Nephron progenitor cell (in vitro differentiated cells): ENCODE data around the gene GSTO2.

Experiments used
- DNase-seq: peaks from one replicate; pipeline ENCODE4 v3.0.0; 2021
- H3K27ac Mint-ChIP-seq: 2 replicates; pipeline ENCODE4 v1.8.0; 2021; ENCODE audit warnings: mild to moderate bottlenecking, moderate library complexity, mixed read lengths
- H3K27me3 Mint-ChIP-seq: 2 replicates; pipeline ENCODE4 v1.8.0; 2021; ENCODE audit warnings: mild to moderate bottlenecking, low read depth, mixed read lengths; ENCODE audit not compliant: poor library complexity
- H3K36me3 Mint-ChIP-seq: 2 replicates; pipeline ENCODE4 v1.8.0; 2021; ENCODE audit warnings: low read depth, mixed read lengths
- H3K4me1 Mint-ChIP-seq: 2 replicates; pipeline ENCODE4 v1.8.0; 2021; ENCODE audit warnings: mixed read lengths
- H3K4me3 Mint-ChIP-seq: 2 replicates; pipeline ENCODE4 v1.8.0; 2021; ENCODE audit warnings: mild to moderate bottlenecking, moderate library complexity, mixed read lengths
- H3K9me3 Mint-ChIP-seq: 2 replicates; pipeline ENCODE4 v1.8.0; 2021; ENCODE audit warnings: mild to moderate bottlenecking, moderate library complexity, mixed read lengths
- TF ChIP-seq, protein P1 (sequence below): fragments of 200-600 bp; sonication (generic); IDR thresholded peaks from 2 replicates; pipeline ENCODE4 v1.5.0; 2021; ENCODE audit warnings: antibody characterized with exemption

GSTO2 gene

DNA sequence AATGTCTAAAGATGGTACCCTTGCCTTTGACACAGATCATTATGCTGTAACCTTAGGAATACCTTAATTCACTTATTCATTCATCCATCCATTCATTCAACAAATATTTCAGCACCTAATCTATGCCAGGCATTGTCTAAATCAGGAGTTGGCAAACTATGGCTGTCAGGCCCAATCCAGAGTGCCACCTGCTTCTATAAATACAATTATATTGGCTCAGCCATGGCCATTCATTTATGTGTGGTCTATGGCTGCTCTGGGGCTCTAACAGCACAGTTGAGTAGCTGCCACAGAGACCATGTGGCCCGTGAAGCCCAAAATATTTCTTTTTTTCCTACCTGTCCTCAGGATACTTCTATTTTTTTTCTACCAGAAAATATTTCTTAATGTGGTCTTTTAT is 75.2 kb downstream of the GSTO2 start:
- Mint-ChIP-seq H3K27ac (no peak overlapping the region), H3K27me3 (peaks cover 8% of the 10 kb centered on the region), H3K4me3 (no peak overlapping the region), H3K36me3 (no peaks in the 10 kb centered on the region), H3K4me1 (peaks cover 36% of the 10 kb centered on the region), H3K9me3 (no peaks in the 10 kb centered on the region)
- no peak for DNase-seq
- TF ChIP-seq, protein P1, sequence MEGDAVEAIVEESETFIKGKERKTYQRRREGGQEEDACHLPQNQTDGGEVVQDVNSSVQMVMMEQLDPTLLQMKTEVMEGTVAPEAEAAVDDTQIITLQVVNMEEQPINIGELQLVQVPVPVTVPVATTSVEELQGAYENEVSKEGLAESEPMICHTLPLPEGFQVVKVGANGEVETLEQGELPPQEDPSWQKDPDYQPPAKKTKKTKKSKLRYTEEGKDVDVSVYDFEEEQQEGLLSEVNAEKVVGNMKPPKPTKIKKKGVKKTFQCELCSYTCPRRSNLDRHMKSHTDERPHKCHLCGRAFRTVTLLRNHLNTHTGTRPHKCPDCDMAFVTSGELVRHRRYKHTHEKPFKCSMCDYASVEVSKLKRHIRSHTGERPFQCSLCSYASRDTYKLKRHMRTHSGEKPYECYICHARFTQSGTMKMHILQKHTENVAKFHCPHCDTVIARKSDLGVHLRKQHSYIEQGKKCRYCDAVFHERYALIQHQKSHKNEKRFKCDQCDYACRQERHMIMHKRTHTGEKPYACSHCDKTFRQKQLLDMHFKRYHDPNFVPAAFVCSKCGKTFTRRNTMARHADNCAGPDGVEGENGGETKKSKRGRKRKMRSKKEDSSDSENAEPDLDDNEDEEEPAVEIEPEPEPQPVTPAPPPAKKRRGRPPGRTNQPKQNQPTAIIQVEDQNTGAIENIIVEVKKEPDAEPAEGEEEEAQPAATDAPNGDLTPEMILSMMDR: no peak

DNA sequence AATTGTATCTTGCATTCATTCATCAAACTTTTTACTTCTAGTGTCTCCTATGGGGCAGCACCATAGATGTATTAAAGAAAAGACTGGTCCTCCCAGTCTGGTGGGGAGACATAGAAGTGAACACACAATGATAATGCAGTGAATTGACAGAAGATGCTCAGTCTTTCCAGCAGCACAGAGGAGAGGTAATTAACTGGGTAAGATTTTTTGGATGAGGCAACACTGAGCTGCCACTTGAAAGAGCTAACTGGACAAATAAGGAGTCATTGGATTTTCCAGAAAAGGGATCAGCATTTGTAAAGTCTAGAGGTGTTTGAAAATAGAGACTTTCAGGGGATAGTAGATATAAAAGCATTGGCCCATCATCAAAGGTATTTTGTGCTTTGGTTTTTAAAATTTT is 76.5 kb downstream of the GSTO2 start:
- DNase-seq: no peak
- no peak overlapping the region for H3K27ac Mint-ChIP-seq
- H3K9me3 Mint-ChIP-seq: no peaks in the 10 kb centered on the region
- no peaks in the 10 kb centered on the region for H3K36me3 Mint-ChIP-seq
- peaks cover 23% of the 10 kb centered on the region for H3K4me1 Mint-ChIP-seq
- TF ChIP-seq, protein P1: no peak
- H3K27me3 Mint-ChIP-seq: peaks cover 3% of the 10 kb centered on the region
- H3K4me3 Mint-ChIP-seq: no peak overlapping the region

DNA sequence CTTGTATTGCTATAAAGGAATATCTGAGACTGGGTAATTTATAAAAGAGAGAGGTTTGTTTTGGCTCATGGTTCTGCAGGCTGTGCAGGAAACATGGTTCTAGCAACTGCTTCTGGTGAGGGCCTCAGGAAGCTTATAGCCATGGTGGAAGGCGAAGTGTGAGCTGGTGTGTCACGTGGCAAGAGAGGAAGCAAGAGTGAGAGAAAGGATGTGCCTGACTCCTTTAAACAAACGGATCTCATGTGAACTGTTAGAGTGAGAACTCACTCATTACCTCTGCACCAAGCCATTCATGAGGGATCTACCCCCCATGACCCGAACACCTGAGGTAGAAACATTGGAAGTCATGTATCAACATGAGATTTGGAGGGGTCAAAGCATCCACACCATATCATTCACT is 77.0 kb downstream of the GSTO2 start:
- TF ChIP-seq, protein P1: no peak
- Mint-ChIP-seq H3K9me3 (no peaks in the 10 kb centered on the region), H3K4me3 (no peak overlapping the region), H3K27ac (no peak overlapping the region), H3K27me3 (peaks cover 3% of the 10 kb centered on the region), H3K36me3 (no peaks in the 10 kb centered on the region), H3K4me1 (peaks cover 23% of the 10 kb centered on the region)
- DNase-seq: no peak

- no peak for DNase-seq
- H3K27me3 Mint-ChIP-seq: peaks cover 9% of the 10 kb centered on the region
- TF ChIP-seq, protein P1: no peak
Observed at GRCh38 chr10:104347295-104348045, 78.5 kb downstream of the GSTO2 start.

DNA sequence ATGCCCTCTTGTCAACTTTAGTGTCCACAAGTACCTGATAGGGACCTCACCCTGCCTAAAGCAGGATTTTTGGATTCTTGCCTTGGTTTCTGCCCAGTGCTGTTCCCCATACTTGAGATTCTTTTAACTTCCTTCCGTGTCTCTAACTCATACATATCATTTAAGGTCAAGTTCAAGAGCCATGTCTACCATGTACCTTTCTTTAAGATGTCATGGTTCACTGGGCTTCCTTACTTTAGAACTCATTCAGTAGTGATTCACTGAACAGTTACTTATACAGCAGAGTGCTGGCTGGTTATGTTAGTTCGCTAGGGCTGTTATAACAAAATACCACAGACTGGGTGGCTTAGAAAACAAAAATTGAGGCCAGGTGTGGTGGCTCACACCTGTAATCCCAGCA is 79.6 kb downstream of the GSTO2 start:
- TF ChIP-seq, protein P1: no peak
- Mint-ChIP-seq H3K27me3 (peaks cover 9% of the 10 kb centered on the region), H3K4me3 (no peak overlapping the region), H3K27ac (no peak overlapping the region), H3K4me1 (peaks cover 12% of the 10 kb centered on the region), H3K36me3 (no peaks in the 10 kb centered on the region), H3K9me3 (peaks cover 3% of the 10 kb centered on the region)
- DNase-seq: no peak

More at GRCh38 chr10:104347295-104348045, 78.5 kb downstream of the GSTO2 start:
- Mint-ChIP-seq H3K4me3 (no peak overlapping the region), H3K4me1 (peaks cover 20% of the 10 kb centered on the region), H3K36me3 (no peaks in the 10 kb centered on the region), H3K9me3 (no peaks in the 10 kb centered on the region), H3K27ac (no peak overlapping the region)

GRCh38 chr10:104349623-104350126 is 80.7 kb downstream of the GSTO2 start:
- H3K9me3 Mint-ChIP-seq: peaks cover 3% of the 10 kb centered on the region
- H3K4me3 Mint-ChIP-seq: no peak overlapping the region
- no peak overlapping the region for H3K27ac Mint-ChIP-seq
- DNase-seq: no peak
- H3K36me3 Mint-ChIP-seq: no peaks in the 10 kb centered on the region
- peaks cover 10% of the 10 kb centered on the region for H3K4me1 Mint-ChIP-seq
- TF ChIP-seq, protein P1: no peak
- H3K27me3 Mint-ChIP-seq: peaks cover 9% of the 10 kb centered on the region
